GM12874 (cell line): ENCODE measurements around the gene PPFIA1.

Source experiments
- TF ChIP-seq, protein P1 (sequence below): IDR thresholded peaks from 2 replicates; pipeline ENCODE4 v1.5.1; 2011; ENCODE audit warnings: low read depth, mild to moderate bottlenecking, control low read depth, low read length, moderate library complexity; ENCODE audit not compliant: insufficient read depth

PPFIA1 gene

DNA sequence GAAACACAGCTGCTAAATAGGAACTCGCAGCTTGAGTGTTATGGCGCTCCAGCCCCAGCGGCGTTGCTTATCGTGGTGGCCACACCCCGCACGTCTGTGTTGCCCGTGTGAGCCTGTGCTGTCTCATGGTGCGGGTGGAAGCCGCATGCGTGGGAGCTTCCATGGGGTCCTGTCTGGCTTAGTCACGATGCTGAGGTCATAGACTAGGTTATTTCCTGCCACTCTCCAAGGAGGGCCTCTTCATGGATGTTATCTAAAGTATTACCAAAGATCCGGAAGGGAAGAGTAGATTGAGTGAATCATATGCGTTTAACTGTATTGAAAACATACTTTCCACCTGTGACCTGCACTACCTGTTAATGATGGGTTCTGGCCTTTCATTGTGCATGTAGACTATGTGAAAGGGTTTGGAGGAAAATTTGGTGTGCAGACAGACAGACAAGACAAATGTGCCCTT, 149.5 kb downstream of the PPFIA1 start:
- TF ChIP-seq, protein P1, sequence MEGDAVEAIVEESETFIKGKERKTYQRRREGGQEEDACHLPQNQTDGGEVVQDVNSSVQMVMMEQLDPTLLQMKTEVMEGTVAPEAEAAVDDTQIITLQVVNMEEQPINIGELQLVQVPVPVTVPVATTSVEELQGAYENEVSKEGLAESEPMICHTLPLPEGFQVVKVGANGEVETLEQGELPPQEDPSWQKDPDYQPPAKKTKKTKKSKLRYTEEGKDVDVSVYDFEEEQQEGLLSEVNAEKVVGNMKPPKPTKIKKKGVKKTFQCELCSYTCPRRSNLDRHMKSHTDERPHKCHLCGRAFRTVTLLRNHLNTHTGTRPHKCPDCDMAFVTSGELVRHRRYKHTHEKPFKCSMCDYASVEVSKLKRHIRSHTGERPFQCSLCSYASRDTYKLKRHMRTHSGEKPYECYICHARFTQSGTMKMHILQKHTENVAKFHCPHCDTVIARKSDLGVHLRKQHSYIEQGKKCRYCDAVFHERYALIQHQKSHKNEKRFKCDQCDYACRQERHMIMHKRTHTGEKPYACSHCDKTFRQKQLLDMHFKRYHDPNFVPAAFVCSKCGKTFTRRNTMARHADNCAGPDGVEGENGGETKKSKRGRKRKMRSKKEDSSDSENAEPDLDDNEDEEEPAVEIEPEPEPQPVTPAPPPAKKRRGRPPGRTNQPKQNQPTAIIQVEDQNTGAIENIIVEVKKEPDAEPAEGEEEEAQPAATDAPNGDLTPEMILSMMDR: no peak

DNA sequence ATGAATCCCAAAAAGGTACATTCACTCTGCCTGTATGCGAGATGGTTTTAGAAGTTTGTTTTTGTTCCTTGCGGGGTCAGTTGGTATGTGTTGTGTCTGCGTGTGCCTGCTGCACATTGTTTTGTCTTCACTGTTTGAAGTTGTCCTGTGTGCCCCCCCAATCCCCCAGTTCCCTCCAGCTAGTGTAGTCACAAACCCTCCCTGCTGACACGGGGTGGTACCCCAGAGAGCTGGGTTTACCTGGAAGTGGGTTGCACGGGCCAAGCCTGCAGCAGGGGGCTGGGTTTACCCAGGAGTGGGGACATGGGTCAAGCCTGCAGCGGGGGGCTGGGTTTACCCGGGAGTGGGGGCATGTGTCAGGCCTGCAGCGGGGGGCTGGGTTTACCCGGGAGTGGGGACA, 150.0 kb downstream of the PPFIA1 start:
- TF ChIP-seq, protein P1: no peak

DNA sequence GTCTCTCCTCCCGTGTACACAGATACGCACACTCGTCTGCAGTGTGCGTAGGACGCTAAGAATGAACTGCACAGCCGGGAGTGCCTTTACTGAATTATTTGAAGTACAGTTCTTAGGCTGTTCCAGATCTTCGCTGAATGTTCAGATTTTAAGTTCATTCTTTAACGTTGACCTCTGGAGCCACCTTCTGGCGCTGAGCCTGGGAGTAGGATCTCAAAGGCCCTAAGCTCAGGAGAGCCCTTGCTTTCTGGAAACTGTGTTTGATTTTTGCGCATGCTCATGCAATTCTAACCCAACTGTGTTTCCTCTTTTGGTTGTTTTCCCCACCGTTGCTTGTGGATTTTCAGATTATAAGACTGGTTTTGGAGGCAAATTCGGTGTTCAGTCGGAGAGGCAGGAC, 150.6 kb downstream of the PPFIA1 start:
- TF ChIP-seq, protein P1: no peak

DNA sequence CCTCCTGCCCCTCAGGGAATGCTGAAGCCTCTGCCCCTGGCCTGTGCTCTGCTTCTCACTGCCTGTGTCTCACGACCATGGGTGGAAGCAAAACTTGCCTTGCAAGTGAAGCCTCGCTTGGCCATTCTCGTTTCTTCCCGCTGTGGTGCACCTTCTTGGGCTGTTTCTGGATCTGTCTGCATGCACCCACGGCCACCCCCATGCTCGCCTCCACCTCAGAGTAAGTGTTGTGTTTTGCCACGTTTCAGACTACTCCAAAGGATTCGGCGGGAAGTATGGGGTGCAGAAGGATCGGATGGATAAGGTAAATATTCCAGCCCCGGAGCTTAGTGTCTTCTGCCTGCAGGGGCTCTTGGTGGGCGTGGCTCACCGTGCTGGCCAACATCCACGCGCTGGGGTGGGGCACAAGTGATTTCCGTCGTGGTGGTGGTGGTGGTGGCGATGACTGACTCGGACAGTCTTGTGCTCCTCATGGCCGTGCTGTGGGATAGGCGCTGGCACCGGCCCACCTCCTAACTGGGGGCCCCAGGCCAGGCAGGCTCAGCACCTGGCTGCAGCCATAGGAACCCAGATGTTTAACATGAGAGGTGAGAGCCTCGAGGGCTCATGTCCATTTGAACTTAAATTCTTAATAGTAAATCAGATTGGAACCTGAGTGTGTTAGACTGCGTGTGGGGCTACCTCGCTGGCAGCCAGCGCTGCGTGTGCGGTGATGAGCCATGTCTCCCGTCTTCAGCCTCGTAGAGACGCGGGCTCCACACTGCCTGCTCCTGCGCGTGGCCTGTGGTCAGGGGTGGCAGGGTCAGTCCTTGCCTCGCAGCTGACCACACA, 152.4 kb downstream of the PPFIA1 start:
- TF ChIP-seq, protein P1: no peak

DNA sequence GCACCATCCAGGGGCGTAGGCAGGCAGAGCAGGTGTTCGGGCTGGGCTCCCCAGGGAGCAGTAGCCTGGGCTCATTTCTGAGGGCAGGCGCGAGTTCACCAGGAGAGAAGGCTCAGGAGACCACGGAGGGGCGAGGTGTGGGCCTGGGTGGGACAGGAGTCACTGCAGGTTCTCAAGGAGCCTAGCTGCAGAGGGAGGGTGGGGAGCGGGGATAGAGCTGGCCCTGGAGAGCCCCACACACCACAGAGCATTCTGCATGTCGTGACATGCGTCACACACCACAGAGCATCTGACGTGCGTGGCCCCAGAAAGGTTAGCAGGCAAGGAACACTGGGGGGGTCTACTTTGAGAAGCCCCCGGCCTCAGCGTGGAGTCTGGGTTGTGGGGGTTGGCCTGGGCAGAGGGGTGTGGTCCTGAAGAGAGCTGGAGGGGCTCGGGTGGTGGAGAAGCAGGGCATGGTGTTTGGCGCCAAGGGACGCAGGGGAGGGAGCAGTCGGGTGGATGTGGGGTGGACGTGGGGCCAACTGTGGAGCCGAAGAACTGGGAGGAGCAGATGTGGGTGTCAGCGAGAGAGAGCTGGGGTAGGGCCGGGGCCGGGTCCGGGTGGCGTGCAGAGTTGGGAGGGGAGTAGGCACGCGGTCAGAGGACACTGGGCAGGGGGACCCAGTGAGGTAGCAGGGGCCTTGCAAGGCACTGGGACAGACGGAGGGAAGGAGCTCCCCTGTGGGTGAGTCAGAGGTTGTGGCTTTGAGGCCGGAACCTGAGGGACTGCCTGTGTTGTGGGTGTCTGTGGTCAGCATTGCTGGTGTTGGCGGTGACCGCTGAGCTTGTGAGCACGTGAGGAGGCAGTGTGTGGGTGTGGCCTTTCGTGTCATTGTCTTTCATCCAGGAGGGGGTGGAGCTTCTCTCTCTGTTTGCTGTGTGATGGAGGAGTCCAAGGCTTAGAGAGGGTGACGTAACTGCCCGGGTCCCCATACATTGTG, 153.3 kb downstream of the PPFIA1 start:
- TF ChIP-seq, protein P1: no peak

DNA sequence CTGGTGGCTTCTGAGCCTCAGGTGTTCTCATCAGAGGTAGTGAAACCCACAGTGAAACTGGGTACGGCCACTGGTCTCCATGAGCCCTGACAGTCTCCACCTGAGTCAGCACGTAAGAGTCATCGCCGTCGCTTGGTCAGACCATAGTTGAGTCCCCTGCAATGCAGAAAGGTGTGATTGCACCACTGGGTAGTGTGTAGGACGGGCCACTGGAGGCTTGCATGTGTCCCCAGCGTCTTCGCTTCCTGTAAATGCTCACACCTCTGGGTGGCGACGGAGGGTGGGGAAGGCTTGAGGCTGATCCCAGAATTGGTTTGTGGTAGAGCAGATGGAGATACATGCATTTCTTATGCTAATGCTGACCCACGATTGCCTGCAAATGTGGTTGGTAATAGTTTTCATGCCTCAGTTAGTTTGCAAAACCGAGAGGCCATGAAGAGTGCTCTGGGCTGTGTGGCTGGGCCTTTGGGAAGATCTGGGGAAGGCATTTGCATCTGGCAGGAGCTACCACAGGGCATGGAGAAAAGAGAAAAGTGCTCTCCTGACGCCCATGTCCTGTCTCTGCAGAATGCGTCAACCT, 154.4 kb downstream of the PPFIA1 start:
- TF ChIP-seq, protein P1: no peak

DNA sequence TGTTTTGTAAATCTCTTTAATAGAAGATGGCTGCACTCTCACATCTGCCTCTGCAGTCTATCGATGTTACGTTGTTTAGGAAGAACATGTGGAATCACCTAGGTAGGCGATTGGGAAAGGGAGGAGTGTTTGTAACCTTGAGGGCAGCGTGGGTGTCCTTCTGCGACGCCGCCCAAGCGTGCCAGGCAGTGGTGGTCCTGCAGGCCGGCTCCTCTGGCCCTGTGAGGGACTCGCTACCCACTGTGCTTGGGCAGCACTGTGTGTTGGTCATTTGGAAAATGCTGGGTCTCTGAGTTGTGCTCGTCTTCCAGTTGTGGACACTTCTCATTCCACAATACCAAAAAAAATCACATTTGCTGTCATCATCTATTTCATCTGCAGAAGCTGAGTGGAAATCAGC, 156.9 kb downstream of the PPFIA1 start:
- TF ChIP-seq, protein P1: no peak
